Measurements from ENCODE around the gene JARID2. TPM values are rescaled to one million over a fixed set of nuclear protein-coding genes. Genes with fewer than 3 reads are reported as not detected.

The JARID2 gene
- total RNA-seq, 1 experiment from 2014 or later = 6.0 TPM

GRCh38 chr6:15256538-15257271 lies 10.8 kb downstream of the JARID2 start:
- no peaks in the 10 kb centered on the region for H3K27me3 ChIP-seq (ENCODE audit: control insufficient read depth, insufficient read depth, low read length)
- CTCF ChIA-PET = no interaction called here
- in situ Hi-C loops (cut with HindIII; ENCODE audit: low pct_unique_long_range_greater_than_20kb, low sequenced_read_pairs) = no loop called here
- H3K4me1 ChIP-seq (ENCODE audit: control insufficient read depth, insufficient read depth, low read length) = no peaks in the 10 kb centered on the region
- no peak overlapping the region for H3K4me3 ChIP-seq (ENCODE audit: low read depth in 2 of 2, low read length in 2 of 2)
- H3K36me3 ChIP-seq (ENCODE audit: control insufficient read depth, insufficient read depth, low read length) = no peaks in the 10 kb centered on the region
- DNase-seq (ENCODE audit: low read depth, low spot score) = no peak
- intact Hi-C loops (cut with micrococcal nuclease; ENCODE audit: unreplicated experiment) = no loop called here
- H3K27ac ChIP-seq (ENCODE audit: low read length) = no peak overlapping the region
- H3K9me3 ChIP-seq (ENCODE audit: control insufficient read depth, insufficient read depth, low read depth, low read length) = no peaks in the 10 kb centered on the region
- POLR2A ChIA-PET = no interaction called here
- TF ChIP-seq CTCF (IDR thresholded peaks at IDR 0.05) = no peak
- TF ChIP-seq POLR2AphosphoS5 (IDR thresholded peaks at IDR 0.05; ENCODE audit: low read depth, low read length) = no peak
- TF ChIP-seq TCF7L2 (IDR thresholded peaks at IDR 0.05; ENCODE audit: low read depth, low read length) = no peak
- no peak for TF ChIP-seq SIN3A (IDR thresholded peaks at IDR 0.05; ENCODE audit: borderline replicate concordance, insufficient read depth, low read depth, low read length)
- TF ChIP-seq REST (IDR thresholded peaks at IDR 0.05; ENCODE audit: insufficient read depth in 1 of 2, low read depth in 2 of 2, low read length in 1 of 2) = no peak
- no TSS peak for BruUV-seq (replicated peaks)
- no peak for ATAC-seq

- POLR2A ChIA-PET = no interaction called here
- in situ Hi-C loops (cut with HindIII; ENCODE audit: low pct_unique_long_range_greater_than_20kb, low sequenced_read_pairs) = no loop called here
- H3K4me1 ChIP-seq (ENCODE audit: control insufficient read depth, insufficient read depth, low read length) = no peaks in the 10 kb centered on the region
Observed at GRCh38 chr6:15257357-15258132, 11.7 kb downstream of the JARID2 start.

More at GRCh38 chr6:15257357-15258132, 11.7 kb downstream of the JARID2 start:
- ATAC-seq (no peak), DNase-seq (ENCODE audit: low read depth, low spot score) (no peak)
- no peak overlapping the region for H3K27ac ChIP-seq (ENCODE audit: low read length)
- no peaks in the 10 kb centered on the region for H3K9me3 ChIP-seq (ENCODE audit: control insufficient read depth, insufficient read depth, low read depth, low read length)
- TF ChIP-seq POLR2AphosphoS5 (IDR thresholded peaks at IDR 0.05; ENCODE audit: low read depth, low read length) (no peak), CTCF (IDR thresholded peaks at IDR 0.05) (no peak), REST (IDR thresholded peaks at IDR 0.05; ENCODE audit: insufficient read depth in 1 of 2, low read depth in 2 of 2, low read length in 1 of 2) (no peak), TCF7L2 (IDR thresholded peaks at IDR 0.05; ENCODE audit: low read depth, low read length) (no peak), SIN3A (IDR thresholded peaks at IDR 0.05; ENCODE audit: borderline replicate concordance, insufficient read depth, low read depth, low read length) (no peak)
- no peaks in the 10 kb centered on the region for H3K36me3 ChIP-seq (ENCODE audit: control insufficient read depth, insufficient read depth, low read length)
- no TSS peak for BruUV-seq (replicated peaks)
- intact Hi-C loops (cut with micrococcal nuclease; ENCODE audit: unreplicated experiment) = no loop called here
- CTCF ChIA-PET = interaction anchor here (0.6 kb wide), 1 partner anchor 568 kb away, joined by 4 read pairs; no protein-coding TSS in a partner anchor
- no peak overlapping the region for H3K4me3 ChIP-seq (ENCODE audit: low read depth in 2 of 2, low read length in 2 of 2)
- H3K27me3 ChIP-seq (ENCODE audit: control insufficient read depth, insufficient read depth, low read length) = no peaks in the 10 kb centered on the region
